ENCODE measurements around the gene VAV2.

The VAV2 gene

DNA sequence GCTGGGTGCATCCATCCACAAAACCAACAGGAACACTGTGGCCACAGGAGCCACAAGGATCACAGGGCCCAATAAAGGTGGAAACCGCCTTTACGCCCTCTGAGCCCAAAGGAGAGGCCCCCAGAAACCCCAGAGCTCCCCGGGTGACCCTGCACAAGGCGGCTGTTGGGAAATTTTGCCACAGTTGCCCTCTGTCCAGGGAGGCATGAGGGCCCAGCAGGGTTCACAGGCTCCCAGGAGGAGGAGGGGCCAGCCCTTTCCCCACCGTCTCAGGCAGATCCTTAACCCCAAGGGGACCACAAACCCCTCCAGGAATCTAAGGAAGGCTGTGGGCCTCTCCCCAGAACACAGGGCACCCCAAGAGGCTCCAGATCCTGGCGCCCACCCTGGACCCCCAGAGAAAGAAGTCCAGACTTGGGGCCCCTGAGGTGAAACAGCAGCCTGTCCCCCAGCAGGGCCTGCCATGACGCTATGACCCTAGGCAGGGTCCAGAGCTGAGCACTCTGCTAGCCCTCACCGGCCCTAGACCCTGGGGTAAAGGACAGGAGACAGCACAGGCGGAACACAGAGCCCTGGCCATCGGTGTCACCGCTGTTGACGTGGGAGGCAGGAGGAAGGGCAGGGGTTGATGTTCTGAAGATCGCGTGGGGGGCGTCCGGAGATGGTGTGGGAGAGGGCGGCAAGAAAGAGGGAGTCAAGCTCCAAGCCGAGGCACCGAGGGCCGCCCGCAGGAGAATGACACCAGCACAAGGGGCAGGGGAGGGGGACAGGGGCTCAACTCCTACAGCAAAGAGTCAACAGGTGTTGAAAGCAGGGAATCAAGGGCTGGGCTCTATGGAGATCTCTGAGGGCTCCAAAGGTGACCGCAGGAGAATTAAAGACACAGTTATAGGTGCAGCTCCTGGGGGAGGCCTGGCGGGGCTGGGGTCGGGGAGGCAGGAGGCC, 97.5 kb downstream of the VAV2 start:
- TF ChIP-seq, protein P1, sequence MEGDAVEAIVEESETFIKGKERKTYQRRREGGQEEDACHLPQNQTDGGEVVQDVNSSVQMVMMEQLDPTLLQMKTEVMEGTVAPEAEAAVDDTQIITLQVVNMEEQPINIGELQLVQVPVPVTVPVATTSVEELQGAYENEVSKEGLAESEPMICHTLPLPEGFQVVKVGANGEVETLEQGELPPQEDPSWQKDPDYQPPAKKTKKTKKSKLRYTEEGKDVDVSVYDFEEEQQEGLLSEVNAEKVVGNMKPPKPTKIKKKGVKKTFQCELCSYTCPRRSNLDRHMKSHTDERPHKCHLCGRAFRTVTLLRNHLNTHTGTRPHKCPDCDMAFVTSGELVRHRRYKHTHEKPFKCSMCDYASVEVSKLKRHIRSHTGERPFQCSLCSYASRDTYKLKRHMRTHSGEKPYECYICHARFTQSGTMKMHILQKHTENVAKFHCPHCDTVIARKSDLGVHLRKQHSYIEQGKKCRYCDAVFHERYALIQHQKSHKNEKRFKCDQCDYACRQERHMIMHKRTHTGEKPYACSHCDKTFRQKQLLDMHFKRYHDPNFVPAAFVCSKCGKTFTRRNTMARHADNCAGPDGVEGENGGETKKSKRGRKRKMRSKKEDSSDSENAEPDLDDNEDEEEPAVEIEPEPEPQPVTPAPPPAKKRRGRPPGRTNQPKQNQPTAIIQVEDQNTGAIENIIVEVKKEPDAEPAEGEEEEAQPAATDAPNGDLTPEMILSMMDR (IDR thresholded peaks at IDR 0.05), result no peak

DNA sequence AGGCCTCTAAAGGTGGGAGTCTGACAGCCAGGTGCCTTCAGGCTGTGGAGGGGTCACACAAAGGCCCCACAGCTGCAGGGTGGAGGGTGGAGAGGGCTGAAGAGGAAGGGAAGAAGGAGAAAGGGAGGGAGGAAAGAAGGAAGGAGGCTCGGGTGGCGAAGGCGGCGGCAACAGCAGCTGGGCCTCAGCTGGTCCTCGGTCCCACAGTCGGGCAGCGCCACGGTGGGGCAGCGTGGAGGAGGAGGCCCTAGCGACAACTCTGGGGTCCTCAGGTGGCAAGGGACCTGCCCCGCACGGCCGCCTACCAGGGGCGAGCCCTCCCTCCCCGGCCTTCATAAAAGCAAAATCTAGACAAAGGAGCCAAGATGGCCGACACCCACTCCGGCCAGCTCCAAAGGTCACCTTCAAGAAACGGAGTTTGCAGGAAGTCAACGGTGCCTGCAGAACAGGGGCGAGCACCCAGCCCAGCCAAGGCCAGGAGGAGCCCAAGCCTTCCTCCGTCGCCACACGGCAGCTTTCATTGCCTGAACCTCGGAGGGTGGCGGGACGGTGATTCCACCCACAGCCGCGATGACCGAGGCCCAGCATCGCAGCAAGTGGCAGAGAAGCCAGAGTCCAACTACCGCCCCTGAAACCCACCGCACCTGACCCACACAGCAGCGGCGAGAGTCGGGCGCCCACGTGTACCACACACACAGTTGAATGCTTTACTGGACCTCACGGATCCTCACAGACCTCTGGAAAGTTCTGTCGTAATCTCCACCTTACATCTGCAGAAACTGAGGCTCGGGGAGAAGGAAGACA, 98.7 kb downstream of the VAV2 start:
- TF ChIP-seq, protein P1 (IDR thresholded peaks at IDR 0.05), result no peak

DNA sequence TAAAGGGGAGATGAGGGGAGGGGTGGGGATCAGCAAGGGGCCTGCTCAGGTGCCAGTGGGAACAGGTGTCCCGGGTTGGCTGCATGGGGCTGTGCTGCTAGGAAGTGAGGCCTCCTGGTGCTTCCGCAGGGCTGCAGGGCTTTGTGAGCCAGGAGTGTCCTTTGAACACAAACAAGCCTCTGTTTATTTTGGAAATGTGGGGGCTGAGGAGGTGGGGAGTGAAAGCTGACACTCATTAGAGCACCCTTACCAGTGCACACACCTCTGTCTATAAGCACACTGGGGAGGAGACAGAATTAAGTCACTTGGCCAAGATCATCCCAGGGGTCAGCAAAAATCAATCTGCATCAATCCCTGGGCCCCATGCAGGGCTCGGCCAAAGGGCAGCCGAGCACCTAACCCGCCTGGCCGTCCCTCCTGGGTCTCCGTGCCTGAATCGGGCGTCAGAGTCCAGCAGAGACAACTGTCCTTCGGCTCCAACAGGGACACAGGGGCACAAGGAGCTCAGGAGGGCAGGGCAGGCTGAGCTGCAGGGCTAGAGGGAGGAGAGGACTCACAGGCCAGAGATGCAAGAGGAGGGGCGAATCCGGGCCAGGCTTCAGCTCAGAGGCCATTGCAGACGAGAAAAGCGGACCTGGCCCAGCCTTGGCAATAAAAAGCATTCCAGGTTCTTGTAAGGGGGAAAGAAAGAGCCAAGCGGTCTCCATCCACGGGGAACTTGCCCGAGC, 99.8 kb downstream of the VAV2 start:
- TF ChIP-seq, protein P1 (IDR thresholded peaks at IDR 0.05), result no peak

DNA sequence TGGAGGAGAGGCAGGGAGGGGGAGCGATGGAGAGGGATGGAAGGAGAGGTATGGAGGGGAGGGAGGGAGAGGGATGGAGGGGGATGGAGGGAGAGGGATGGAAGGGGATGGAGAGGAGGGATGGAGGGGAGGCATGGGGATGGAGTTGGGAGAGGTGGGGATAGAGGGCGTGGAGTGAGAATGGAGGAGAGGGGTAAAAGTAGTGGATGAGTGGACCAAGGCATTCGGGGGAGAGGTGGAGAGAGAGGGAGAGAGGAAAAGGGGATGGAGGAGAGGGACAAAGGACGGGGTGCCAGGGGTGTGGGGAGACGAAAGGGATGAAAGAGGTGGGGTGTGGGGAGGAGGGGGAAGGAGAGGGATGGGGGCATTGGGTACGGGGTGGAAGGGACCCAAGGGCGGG, 100.4 kb downstream of the VAV2 start:
- TF ChIP-seq, protein P1 (IDR thresholded peaks at IDR 0.05), result no peak

DNA sequence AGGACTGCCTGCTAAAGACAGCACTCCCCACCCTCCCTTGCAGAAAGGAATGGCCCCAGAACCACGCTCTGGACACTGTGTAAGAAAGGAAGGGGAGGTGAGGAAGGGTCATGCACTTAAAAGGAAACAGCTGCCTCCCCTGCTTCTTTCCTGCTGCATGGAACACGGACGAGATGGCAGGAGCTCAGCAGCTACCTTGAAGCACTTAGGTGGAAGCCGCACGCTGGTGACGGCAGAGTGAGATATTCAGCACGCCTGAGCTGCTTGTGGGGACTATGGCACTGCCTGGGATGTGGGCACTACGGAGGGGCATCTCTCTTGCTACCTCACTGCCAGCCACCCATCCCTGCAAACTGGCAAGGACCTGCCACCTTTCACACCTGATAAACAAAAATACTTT, 101.5 kb downstream of the VAV2 start:
- TF ChIP-seq, protein P1 (IDR thresholded peaks at IDR 0.05), result no peak

DNA sequence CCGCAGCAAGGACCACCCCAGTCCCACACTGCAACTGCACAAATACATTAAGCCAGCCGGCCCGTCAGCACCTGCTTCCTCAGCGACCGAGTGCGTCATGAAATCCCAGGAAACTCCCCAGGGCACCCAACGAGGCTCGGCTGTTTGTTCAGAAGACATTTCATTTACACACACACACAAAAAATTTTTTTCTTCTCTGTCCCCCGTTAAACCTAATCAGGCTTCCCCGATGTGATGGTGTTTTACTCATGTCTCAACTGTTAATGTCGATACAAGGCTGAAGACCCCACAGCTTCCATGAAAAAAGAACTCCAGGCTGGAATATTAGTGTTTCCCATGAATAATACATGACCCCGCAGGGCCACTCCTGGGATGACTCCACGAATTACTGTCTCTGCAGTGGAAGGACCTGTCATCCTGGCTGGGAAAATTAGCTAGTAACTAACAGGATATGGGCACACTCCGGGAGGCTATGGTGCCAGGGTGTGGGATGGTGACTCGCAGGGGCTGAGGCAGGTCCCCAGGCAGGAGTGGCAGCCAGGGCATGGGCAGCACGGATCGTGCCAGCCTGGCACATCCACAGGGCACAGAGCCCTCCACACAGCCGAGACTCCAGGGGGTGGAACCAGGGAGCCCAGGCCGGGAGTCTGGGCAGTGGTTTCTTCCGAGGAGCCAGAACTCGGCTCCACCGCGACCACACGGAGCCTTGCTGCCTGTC, 102.4 kb downstream of the VAV2 start:
- TF ChIP-seq, protein P1 (IDR thresholded peaks at IDR 0.05), result no peak
